Spleen (tissue), 7 donors: ENCODE results near the gene FA2H.

ENCODE experiments used
- POLR2A ChIP-seq, 3 donors: fragments of 450-650 bp; IDR thresholded peaks; one replicate each; pipeline ENCODE4 v1.5.1; 2017; ENCODE audit warnings: antibody characterized with exemption in 3 of 3, mild to moderate bottlenecking in 1 of 3
- TF ChIP-seq, protein P1 (sequence below), 11 experiments: fragments of 200-600 bp in 7 of 11; fragments of 450-650 bp in 4 of 11; sonication (generic) in 4 of 11; IDR thresholded peaks in 8 of 11; conservative IDR thresholded peaks in 3 of 11; 1 replicate in 7 of 11; 2 replicates in 4 of 11; pipeline versions ENCODE4 v1.4.0 to v1.8.0; 2016 to 2021; ENCODE audit warnings: antibody characterized with exemption in 11 of 11, inconsistent platforms in 4 of 11, mild to moderate bottlenecking in 1 of 11
- donor health status: DM: no; HTN: no; CAD: no; lungs with moderate emphysema.
- donor health status: DM: no; HTN: no; CAD: no.
- donor health status: DM: no; HTN: no; CAD: no.

GRCh38 chr16:74813109-74813641 is 38.6 kb upstream of the FA2H start:
- TF ChIP-seq POLR2A (IDR thresholded peaks at IDR 0.05) = no peak
- TF ChIP-seq, protein P1, sequence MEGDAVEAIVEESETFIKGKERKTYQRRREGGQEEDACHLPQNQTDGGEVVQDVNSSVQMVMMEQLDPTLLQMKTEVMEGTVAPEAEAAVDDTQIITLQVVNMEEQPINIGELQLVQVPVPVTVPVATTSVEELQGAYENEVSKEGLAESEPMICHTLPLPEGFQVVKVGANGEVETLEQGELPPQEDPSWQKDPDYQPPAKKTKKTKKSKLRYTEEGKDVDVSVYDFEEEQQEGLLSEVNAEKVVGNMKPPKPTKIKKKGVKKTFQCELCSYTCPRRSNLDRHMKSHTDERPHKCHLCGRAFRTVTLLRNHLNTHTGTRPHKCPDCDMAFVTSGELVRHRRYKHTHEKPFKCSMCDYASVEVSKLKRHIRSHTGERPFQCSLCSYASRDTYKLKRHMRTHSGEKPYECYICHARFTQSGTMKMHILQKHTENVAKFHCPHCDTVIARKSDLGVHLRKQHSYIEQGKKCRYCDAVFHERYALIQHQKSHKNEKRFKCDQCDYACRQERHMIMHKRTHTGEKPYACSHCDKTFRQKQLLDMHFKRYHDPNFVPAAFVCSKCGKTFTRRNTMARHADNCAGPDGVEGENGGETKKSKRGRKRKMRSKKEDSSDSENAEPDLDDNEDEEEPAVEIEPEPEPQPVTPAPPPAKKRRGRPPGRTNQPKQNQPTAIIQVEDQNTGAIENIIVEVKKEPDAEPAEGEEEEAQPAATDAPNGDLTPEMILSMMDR (IDR thresholded peaks at IDR 0.05 in 8 of 11, conservative IDR thresholded peaks at IDR 0.05 in 3 of 11) = peak; percentile 42 to 94 (median 88)
